ENCODE measurements around the gene DYNC1H1. TPM values are rescaled to one million over a fixed set of nuclear protein-coding genes. Genes with fewer than 3 reads are reported as not detected.
A peak's percentile ranks its signal among the peaks of the same experiment; 100 is the strongest.

The DYNC1H1 gene
- total and polyA plus RNA-seq, 2 of the 13 experiments (the other 11 are each of a cell fraction or from before 2014, with no cell fraction given), result 74.4 to 239 TPM

GRCh38 chr14:101965181-101965544, 790 bp downstream of the DYNC1H1 start (continued):
- TF ChIP-seq, protein P1, sequence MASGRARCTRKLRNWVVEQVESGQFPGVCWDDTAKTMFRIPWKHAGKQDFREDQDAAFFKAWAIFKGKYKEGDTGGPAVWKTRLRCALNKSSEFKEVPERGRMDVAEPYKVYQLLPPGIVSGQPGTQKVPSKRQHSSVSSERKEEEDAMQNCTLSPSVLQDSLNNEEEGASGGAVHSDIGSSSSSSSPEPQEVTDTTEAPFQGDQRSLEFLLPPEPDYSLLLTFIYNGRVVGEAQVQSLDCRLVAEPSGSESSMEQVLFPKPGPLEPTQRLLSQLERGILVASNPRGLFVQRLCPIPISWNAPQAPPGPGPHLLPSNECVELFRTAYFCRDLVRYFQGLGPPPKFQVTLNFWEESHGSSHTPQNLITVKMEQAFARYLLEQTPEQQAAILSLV (CRISPR knock-in tag; IDR thresholded peaks at IDR 0.05; ENCODE audit: borderline replicate concordance), result no peak
- TF ChIP-seq PHF20 (CRISPR knock-in tag; IDR thresholded peaks at IDR 0.05) (peak; percentile 15; the same call in 1 of the 2 replicates), ZNF251 (CRISPR knock-in tag; IDR thresholded peaks at IDR 0.05) (no peak), HNRNPH1 (optimal IDR thresholded peaks at IDR 0.05; ENCODE audit: low read depth, low read length) (no peak), TIGD3 (CRISPR knock-in tag; IDR thresholded peaks at IDR 0.05; ENCODE audit: borderline replicate concordance) (no peak), ZNF451 (CRISPR knock-in tag; IDR thresholded peaks at IDR 0.05) (no peak), ZNF615 (CRISPR knock-in tag; IDR thresholded peaks at IDR 0.05; ENCODE audit: borderline replicate concordance) (no peak), RCOR2 (CRISPR knock-in tag; IDR thresholded peaks at IDR 0.05) (no peak), RARA (CRISPR knock-in tag; IDR thresholded peaks at IDR 0.05) (no peak), MAF1 (CRISPR knock-in tag; IDR thresholded peaks at IDR 0.05; ENCODE audit: borderline replicate concordance) (no peak), ZNF138 (CRISPR knock-in tag; IDR thresholded peaks at IDR 0.05; ENCODE audit: low read depth) (no peak), MYC (CRISPR knock-in tag; IDR thresholded peaks at IDR 0.05; ENCODE audit: borderline replicate concordance) (peak; percentile 15; the same call in 1 of the 2 replicates), GTF3A (CRISPR knock-in tag; conservative IDR thresholded peaks at IDR 0.05) (no peak), ZNF781 (CRISPR knock-in tag; IDR thresholded peaks at IDR 0.05; ENCODE audit: borderline replicate concordance, not compliant biosample characterization) (no peak), ZNF737 (CRISPR knock-in tag; IDR thresholded peaks at IDR 0.05; ENCODE audit: borderline replicate concordance) (no peak)
- TF ChIP-seq, protein P2, sequence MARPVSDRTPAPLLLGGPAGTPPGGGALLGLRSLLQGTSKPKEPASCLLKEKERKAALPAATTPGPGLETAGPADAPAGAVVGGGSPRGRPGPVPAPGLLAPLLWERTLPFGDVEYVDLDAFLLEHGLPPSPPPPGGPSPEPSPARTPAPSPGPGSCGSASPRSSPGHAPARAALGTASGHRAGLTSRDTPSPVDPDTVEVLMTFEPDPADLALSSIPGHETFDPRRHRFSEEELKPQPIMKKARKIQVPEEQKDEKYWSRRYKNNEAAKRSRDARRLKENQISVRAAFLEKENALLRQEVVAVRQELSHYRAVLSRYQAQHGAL (CRISPR knock-in tag; IDR thresholded peaks at IDR 0.05; ENCODE audit: not compliant biosample characterization), result no peak
- TF ChIP-seq, protein P3, sequence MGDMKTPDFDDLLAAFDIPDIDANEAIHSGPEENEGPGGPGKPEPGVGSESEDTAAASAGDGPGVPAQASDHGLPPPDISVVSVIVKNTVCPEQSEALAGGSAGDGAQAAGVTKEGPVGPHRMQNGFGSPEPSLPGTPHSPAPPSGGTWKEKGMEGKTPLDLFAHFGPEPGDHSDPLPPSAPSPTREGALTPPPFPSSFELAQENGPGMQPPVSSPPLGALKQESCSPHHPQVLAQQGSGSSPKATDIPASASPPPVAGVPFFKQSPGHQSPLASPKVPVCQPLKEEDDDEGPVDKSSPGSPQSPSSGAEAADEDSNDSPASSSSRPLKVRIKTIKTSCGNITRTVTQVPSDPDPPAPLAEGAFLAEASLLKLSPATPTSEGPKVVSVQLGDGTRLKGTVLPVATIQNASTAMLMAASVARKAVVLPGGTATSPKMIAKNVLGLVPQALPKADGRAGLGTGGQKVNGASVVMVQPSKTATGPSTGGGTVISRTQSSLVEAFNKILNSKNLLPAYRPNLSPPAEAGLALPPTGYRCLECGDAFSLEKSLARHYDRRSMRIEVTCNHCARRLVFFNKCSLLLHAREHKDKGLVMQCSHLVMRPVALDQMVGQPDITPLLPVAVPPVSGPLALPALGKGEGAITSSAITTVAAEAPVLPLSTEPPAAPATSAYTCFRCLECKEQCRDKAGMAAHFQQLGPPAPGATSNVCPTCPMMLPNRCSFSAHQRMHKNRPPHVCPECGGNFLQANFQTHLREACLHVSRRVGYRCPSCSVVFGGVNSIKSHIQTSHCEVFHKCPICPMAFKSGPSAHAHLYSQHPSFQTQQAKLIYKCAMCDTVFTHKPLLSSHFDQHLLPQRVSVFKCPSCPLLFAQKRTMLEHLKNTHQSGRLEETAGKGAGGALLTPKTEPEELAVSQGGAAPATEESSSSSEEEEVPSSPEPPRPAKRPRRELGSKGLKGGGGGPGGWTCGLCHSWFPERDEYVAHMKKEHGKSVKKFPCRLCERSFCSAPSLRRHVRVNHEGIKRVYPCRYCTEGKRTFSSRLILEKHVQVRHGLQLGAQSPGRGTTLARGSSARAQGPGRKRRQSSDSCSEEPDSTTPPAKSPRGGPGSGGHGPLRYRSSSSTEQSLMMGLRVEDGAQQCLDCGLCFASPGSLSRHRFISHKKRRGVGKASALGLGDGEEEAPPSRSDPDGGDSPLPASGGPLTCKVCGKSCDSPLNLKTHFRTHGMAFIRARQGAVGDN (CRISPR knock-in tag; IDR thresholded peaks at IDR 0.05), result peak; percentile 43
